ENCODE data around the gene FEM1A. TPM values are rescaled to one million over a fixed set of nuclear protein-coding genes. Genes with fewer than 3 reads are reported as not detected.

FEM1A gene
- total and polyA plus RNA-seq, 2 donors (not counting 1 experiment from before 2014, with no cell fraction given) = 5.8 to 18.7 TPM

DNA sequence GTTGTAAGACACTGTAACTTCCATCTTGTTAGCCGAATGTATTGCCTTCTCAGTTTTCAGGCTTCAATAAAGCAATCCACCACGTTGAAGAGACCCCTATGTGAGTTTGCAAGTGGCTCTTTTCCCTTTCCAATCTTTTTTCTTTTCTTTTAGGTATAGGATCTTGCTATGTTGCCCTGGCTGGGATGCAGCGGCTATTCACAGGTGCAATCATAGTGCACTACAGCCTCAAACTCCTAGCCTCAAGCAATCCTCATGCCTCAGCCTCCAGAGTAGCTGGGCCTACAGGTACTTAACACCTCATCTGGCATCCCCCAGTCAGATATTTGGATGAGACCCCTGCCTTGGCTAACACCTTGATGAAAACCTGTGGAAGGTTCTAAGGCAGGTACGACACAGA, 33.5 kb upstream of the FEM1A start:
- Mint-ChIP-seq H3K4me1 (peaks cover 8% of the 10 kb centered on the region), H3K27ac (no peak overlapping the region), H3K4me3 (no peak overlapping the region), H3K27me3 (peaks cover 36% of the 10 kb centered on the region), H3K9me3 (ENCODE audit: insufficient read depth) (no peaks in the 10 kb centered on the region)
- no peak overlapping the region for H3K27ac ChIP-seq (ENCODE audit: low read length in 2 of 2)
- peaks cover 12% of the 10 kb centered on the region in 2 donors for H3K4me1 ChIP-seq (ENCODE audit: control insufficient read depth in 2 of 2, insufficient read depth in 2 of 2, low read length in 2 of 2)
- no peak for DNase-seq
- intact Hi-C loops (cut with micrococcal nuclease) = no loop called here
- no peak overlapping the region for H3K9ac ChIP-seq (ENCODE audit: low read length)
- ChIA-PET POLR2A (no interaction called here), CTCF (no interaction called here)
- H4K20me1 ChIP-seq (ENCODE audit: control insufficient read depth, insufficient read depth, low read length, poor library complexity, severe bottlenecking) = no peaks in the 10 kb centered on the region
- H3K79me2 ChIP-seq (ENCODE audit: control insufficient read depth, insufficient read depth, low read length) = no peaks in the 10 kb centered on the region
- no peak for ATAC-seq (ENCODE audit: low read depth)
- peaks cover 0 to 4% (median 0%) of the 10 kb centered on the region in 3 donors for H3K9me3 ChIP-seq (ENCODE audit: control extremely low read depth in 1 of 3, control insufficient read depth in 2 of 3, insufficient read depth in 1 of 3, low read length in 2 of 3)
- no peak overlapping the region for H3K4me3 ChIP-seq (ENCODE audit: control extremely low read depth in 1 of 5, extremely low read depth in 1 of 5, insufficient read depth in 1 of 5, low read depth in 2 of 5, low read length in 4 of 5)
- TF ChIP-seq, protein P1, sequence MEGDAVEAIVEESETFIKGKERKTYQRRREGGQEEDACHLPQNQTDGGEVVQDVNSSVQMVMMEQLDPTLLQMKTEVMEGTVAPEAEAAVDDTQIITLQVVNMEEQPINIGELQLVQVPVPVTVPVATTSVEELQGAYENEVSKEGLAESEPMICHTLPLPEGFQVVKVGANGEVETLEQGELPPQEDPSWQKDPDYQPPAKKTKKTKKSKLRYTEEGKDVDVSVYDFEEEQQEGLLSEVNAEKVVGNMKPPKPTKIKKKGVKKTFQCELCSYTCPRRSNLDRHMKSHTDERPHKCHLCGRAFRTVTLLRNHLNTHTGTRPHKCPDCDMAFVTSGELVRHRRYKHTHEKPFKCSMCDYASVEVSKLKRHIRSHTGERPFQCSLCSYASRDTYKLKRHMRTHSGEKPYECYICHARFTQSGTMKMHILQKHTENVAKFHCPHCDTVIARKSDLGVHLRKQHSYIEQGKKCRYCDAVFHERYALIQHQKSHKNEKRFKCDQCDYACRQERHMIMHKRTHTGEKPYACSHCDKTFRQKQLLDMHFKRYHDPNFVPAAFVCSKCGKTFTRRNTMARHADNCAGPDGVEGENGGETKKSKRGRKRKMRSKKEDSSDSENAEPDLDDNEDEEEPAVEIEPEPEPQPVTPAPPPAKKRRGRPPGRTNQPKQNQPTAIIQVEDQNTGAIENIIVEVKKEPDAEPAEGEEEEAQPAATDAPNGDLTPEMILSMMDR (IDR thresholded peaks at IDR 0.05) = no peak
- TF ChIP-seq EZH2 (IDR thresholded peaks at IDR 0.05; ENCODE audit: borderline replicate concordance, insufficient read depth, low read depth, low read length, poor library complexity, severe bottlenecking) = no peak
- H3K27me3 ChIP-seq (replicated peaks in 1 of 4; ENCODE audit: control extremely low read depth in 1 of 4, control insufficient read depth in 3 of 4, insufficient read depth in 4 of 4, low read length in 3 of 4) = peaks cover 0 to 48% (median 18%) of the 10 kb centered on the region in 4 experiments
- no peak overlapping the region for H2AFZ ChIP-seq (ENCODE audit: insufficient read depth, low read depth, low read length, poor library complexity, severe bottlenecking)
- WGBS (ENCODE audit: insufficient coverage) = 100% methylated on average over 2 of the region's 4 CpGs
- no peaks in the 10 kb centered on the region for H3K36me3 ChIP-seq (replicated peaks in 1 of 2; ENCODE audit: control extremely low read depth in 1 of 2, control insufficient read depth in 1 of 2, extremely low read depth in 1 of 2, insufficient read depth in 2 of 2, low read length in 1 of 2)
- no peak overlapping the region for H3K4me2 ChIP-seq (replicated peaks; ENCODE audit: low read depth, low read length, poor library complexity, severe bottlenecking)

DNA sequence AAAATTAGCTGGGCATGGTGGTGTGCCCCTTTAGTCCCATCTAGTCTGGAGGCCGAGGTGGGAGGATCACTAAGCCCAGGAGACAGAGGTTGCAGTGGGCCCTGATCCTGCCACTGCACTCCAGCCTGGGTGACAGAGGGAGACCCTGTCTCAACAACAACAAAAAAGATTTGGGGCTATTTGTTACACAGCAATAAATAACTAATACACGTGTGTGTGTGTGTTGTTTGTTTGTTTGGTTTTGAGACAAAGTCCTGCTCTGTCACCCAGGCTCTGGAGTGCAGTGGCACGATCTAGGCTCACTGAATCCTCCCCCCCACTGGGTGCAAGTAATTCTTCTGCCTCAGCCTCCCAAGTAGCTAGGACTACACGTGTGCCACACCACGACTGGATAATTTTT, 32.9 kb upstream of the FEM1A start:
- 86% methylated on average over 1 of the region's 5 CpGs for WGBS (ENCODE audit: insufficient coverage)
- no peak for TF ChIP-seq EZH2 (IDR thresholded peaks at IDR 0.05; ENCODE audit: borderline replicate concordance, insufficient read depth, low read depth, low read length, poor library complexity, severe bottlenecking)
- TF ChIP-seq, protein P1 (IDR thresholded peaks at IDR 0.05) = no peak
- H3K4me1 Mint-ChIP-seq = peaks cover 8% of the 10 kb centered on the region
- Histone ChIP-seq H4K20me1 (ENCODE audit: control insufficient read depth, insufficient read depth, low read length, poor library complexity, severe bottlenecking) (no peaks in the 10 kb centered on the region), H3K9ac (ENCODE audit: low read length) (no peak overlapping the region), H3K9me3 (ENCODE audit: control extremely low read depth in 1 of 3, control insufficient read depth in 2 of 3, insufficient read depth in 1 of 3, low read length in 2 of 3) (peaks cover 0 to 4% (median 0%) of the 10 kb centered on the region in 3 donors), H3K79me2 (ENCODE audit: control insufficient read depth, insufficient read depth, low read length) (no peaks in the 10 kb centered on the region), H3K4me3 (ENCODE audit: control extremely low read depth in 1 of 5, extremely low read depth in 1 of 5, insufficient read depth in 1 of 5, low read depth in 2 of 5, low read length in 4 of 5) (no peak overlapping the region), H3K4me1 (ENCODE audit: control insufficient read depth in 2 of 2, insufficient read depth in 2 of 2, low read length in 2 of 2) (peaks cover 12% of the 10 kb centered on the region in 2 donors), H3K36me3 (replicated peaks in 1 of 2; ENCODE audit: control extremely low read depth in 1 of 2, control insufficient read depth in 1 of 2, extremely low read depth in 1 of 2, insufficient read depth in 2 of 2, low read length in 1 of 2) (no peaks in the 10 kb centered on the region), H3K4me2 (replicated peaks; ENCODE audit: low read depth, low read length, poor library complexity, severe bottlenecking) (no peak overlapping the region), H3K27ac (ENCODE audit: low read length in 2 of 2) (no peak overlapping the region), H3K27me3 (replicated peaks in 1 of 4; ENCODE audit: control extremely low read depth in 1 of 4, control insufficient read depth in 3 of 4, insufficient read depth in 4 of 4, low read length in 3 of 4) (peaks cover 0 to 51% (median 18%) of the 10 kb centered on the region in 4 experiments), H2AFZ (ENCODE audit: insufficient read depth, low read depth, low read length, poor library complexity, severe bottlenecking) (no peak overlapping the region)
- ChIA-PET POLR2A (no interaction called here), CTCF (no interaction called here)
- DNase-seq (no peak), ATAC-seq (ENCODE audit: low read depth) (no peak)
- no peaks in the 10 kb centered on the region for H3K9me3 Mint-ChIP-seq (ENCODE audit: insufficient read depth)
- intact Hi-C loops (cut with micrococcal nuclease) = loop anchor here (1.0 kb wide), 1 partner anchor 33 kb away; the partner anchor contains the start of gene FEM1A
- H3K4me3 Mint-ChIP-seq = no peak overlapping the region
- H3K27me3 Mint-ChIP-seq = peaks cover 36% of the 10 kb centered on the region
- no peak overlapping the region for H3K27ac Mint-ChIP-seq
